Measurements from ENCODE around the gene E2F2.

Gene E2F2

GRCh38 chr1:23562137-23562876 lies 31.3 kb upstream of the E2F2 start:
- CTCF ChIA-PET, result interaction anchor here (0.6 to 1.9 kb wide), 3 partner anchors 17 to 73 kb away, joined by 3 to 5 read pairs (median 4); no protein-coding TSS in a partner anchor
- Histone ChIP-seq H3K27ac (ENCODE audit: extremely low read depth, low read depth, low read length) (peak overlapping the region; percentile 89), H3K4me1 (ENCODE audit: control insufficient read depth, insufficient read depth, low read length) (peaks cover 19% of the 10 kb centered on the region)
- TF ChIP-seq ZNF202 (tag by site-specific recombination; IDR thresholded peaks at IDR 0.05; ENCODE audit: borderline replicate concordance), result no peak
- TF ChIP-seq ZNF324 (tag by site-specific recombination; IDR thresholded peaks at IDR 0.05), result no peak
- TF ChIP-seq ZNF10 (tag by site-specific recombination; IDR thresholded peaks at IDR 0.05), result no peak
- peak; percentile 84 for TF ChIP-seq GLIS1 (tag by site-specific recombination; IDR thresholded peaks at IDR 0.05)
- peak; percentile 97 for TF ChIP-seq ZNF362 (tag by site-specific recombination; IDR thresholded peaks at IDR 0.05)
- no peak for TF ChIP-seq YY2 (tag by site-specific recombination; IDR thresholded peaks at IDR 0.05)
- no peak for TF ChIP-seq ZNF223 (tag by site-specific recombination; IDR thresholded peaks at IDR 0.05)
- TF ChIP-seq ZBTB1 (tag by site-specific recombination; IDR thresholded peaks at IDR 0.05), result no peak
- TF ChIP-seq ELK4 (IDR thresholded peaks at IDR 0.05; ENCODE audit: borderline replicate concordance, low read depth, low read length), result no peak
- no peak for TF ChIP-seq ZNF560 (tag by site-specific recombination; IDR thresholded peaks at IDR 0.05; ENCODE audit: borderline replicate concordance)
- TF ChIP-seq ZNF645 (tag by site-specific recombination; IDR thresholded peaks at IDR 0.05), result no peak
- TF ChIP-seq HOXD13 (CRISPR knock-in tag; IDR thresholded peaks at IDR 0.05; ENCODE audit: borderline replicate concordance), result no peak
- no peak for TF ChIP-seq ZNF660 (tag by site-specific recombination; IDR thresholded peaks at IDR 0.05)
- peak; percentile 81 for TF ChIP-seq PATZ1 (tag by site-specific recombination; IDR thresholded peaks at IDR 0.05)
- peak; percentile 38; the same call in 1 of the 2 replicates for TF ChIP-seq ZBTB17 (tag by site-specific recombination; IDR thresholded peaks at IDR 0.05)
- TF ChIP-seq KLF7 (tag by site-specific recombination; IDR thresholded peaks at IDR 0.05; ENCODE audit: borderline replicate concordance), result no peak
- peak; percentile 35; the same call in 1 of the 2 replicates for TF ChIP-seq ATF2 (tag by site-specific recombination; IDR thresholded peaks at IDR 0.05; ENCODE audit: low read depth)
- peak; percentile 61 for TF ChIP-seq ZBTB21 (tag by site-specific recombination; IDR thresholded peaks at IDR 0.05)
- TF ChIP-seq ZNF518A (tag by site-specific recombination; conservative IDR thresholded peaks at IDR 0.05; ENCODE audit: low read depth), result no peak
- no peak for TF ChIP-seq ZNF114 (tag by site-specific recombination; IDR thresholded peaks at IDR 0.05)
- TF ChIP-seq KLF1 (tag by site-specific recombination; IDR thresholded peaks at IDR 0.05), result no peak
- no peak for TF ChIP-seq ZNF776 (tag by site-specific recombination; IDR thresholded peaks at IDR 0.05; ENCODE audit: borderline replicate concordance)
- TF ChIP-seq ZFP41 (tag by site-specific recombination; IDR thresholded peaks at IDR 0.05; ENCODE audit: borderline replicate concordance), result no peak

More at GRCh38 chr1:23562137-23562876, 31.3 kb upstream of the E2F2 start:
- POLR2A ChIA-PET, result interaction anchor here (0.6 to 0.8 kb wide), 2 partner anchors 12 to 134 kb away, joined by 4 to 8 read pairs; no protein-coding TSS in a partner anchor
- Histone ChIP-seq H3K9me3 (ENCODE audit: control insufficient read depth, insufficient read depth, low read depth, low read length) (no peaks in the 10 kb centered on the region), H3K36me3 (ENCODE audit: control insufficient read depth in 2 of 2, insufficient read depth in 1 of 2, low read length in 2 of 2) (peaks cover 0 to 19% of the 10 kb centered on the region in 2 experiments; a peak in 1 of 3 replicates), H3K4me3 (ENCODE audit: low read depth, low read length) (no peak overlapping the region)
